HG02840 (cell line): ENCODE results near the gene METTL2B.

Experiments used
- ATAC-seq: cut with Tn5 transposase; IDR thresholded peaks from one replicate; pipeline ENCODE4 v1.9.1; 2021; ENCODE audit warnings: mild to moderate bottlenecking, moderate library complexity, moderate number of reproducible peaks; ENCODE audit not compliant: unreplicated experiment, low FRiP score

The METTL2B gene, protein sequence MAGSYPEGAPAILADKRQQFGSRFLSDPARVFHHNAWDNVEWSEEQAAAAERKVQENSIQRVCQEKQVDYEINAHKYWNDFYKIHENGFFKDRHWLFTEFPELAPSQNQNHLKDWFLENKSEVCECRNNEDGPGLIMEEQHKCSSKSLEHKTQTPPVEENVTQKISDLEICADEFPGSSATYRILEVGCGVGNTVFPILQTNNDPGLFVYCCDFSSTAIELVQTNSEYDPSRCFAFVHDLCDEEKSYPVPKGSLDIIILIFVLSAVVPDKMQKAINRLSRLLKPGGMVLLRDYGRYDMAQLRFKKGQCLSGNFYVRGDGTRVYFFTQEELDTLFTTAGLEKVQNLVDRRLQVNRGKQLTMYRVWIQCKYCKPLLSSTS

DNA sequence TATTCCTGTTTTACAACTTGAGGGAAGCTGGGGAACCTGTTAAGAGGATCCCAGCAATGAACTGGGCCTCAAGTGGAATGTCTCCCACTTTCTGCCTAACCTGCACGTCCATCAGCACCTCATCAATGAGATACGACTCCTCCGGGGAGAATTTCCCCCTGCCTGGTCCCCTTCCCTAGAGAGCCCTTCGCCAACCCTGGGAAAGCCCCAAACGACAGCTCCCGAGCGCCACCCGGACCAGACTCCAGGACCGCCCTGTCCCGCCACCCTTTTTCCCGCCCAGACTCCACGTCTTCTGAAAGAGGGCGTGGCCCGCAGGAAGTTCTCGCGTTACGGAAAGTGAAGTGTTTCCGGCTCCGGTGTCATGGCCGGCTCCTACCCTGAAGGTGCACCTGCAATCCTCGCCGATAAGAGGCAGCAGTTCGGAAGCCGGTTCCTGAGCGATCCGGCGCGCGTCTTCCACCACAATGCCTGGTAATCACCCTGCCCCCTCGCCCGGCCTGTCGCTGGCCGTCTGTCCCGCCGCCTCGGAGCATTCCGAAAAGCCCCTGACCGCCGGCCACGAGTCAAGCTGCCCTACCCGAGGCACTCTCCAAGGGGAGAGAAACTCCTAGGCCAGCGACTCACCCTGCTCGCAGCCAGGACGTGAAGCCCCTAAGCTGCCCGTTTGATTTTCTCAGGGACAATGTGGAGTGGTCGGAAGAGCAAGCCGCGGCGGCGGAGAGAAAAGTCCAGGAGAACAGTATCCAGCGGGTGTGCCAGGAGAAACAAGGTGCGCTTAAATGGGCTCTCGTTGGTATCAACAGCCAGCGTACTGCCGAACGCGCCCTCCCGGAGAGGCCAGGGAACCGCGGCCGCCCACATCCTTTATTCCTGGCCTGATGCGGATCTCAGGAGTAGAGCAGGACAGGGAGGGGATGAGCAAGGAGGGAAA is at the start of gene METTL2B:
TSS of gene METTL2B (plus strand) at position 347 of the 934 bp plus-strand sequence. CDS start at position 365, 18 bp downstream.
- peak; percentile 92 for ATAC-seq

DNA sequence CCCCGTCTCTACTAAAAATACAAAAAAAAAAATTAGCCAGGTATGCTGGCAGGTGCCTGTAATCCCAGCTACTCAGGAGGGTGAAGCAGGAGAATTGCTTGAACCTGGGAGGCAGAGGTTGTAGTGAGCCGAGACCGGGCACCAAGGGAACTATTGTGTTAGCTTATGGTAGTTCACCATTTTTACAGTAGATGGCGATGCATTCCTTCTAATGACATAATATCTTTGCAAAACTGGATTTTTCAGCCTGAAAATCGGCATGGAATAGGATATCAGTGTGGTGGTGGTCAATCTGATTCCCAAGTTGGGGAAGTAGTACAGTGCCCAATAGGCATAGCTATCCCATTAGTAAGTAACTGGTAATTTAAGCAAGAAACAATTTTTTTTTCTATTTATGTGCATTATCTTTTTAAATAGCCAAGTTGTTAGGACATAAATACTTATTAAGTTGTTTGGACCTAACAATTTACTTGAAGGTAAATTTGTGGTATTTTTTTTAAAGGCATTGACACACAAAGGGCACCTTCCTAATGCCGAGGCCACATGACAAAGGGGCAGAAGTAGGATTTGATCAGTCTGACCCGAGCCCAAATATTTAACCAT is 49.2 kb upstream of the METTL2B start:
- ATAC-seq, result no peak

DNA sequence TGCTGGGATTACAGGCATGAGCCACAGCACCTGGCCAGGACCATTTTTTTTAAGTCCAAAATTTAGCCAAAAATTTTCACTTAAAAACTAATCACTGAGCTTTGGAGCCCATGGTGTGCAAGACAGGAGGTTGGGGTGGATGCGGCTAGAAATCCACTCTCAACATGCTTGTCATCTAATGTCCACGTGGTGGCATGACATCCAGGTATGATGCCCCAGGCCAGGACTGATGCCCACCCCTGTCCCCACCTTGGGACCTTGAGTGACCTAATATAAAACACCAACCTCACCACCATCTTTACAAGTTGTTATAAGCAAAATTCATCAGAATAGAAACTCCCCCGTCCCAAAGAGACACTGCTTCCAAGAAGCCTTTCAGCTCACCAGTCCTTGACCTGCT is 46.3 kb upstream of the METTL2B start:
- ATAC-seq, result no peak

DNA sequence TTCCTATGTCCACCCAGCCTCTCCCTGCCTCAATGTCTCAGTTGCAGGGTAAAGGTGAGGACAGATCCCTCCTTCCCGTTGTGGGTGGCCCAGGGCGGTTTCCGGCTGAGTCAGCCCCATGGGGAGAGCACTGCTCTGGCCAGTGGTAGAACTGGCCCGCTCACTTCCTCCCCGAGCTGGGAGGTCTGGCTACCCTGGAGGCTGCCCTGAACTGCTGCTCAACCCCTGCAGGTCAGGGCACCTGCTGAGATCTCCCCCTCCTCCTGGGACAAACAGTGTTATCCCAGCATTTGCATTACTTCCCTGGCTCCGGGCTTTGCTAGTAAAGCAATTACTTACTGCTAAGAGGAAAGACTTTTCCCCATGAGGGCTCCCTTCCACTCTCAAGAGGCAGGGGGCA is 45.3 kb upstream of the METTL2B start:
- no peak for ATAC-seq

DNA sequence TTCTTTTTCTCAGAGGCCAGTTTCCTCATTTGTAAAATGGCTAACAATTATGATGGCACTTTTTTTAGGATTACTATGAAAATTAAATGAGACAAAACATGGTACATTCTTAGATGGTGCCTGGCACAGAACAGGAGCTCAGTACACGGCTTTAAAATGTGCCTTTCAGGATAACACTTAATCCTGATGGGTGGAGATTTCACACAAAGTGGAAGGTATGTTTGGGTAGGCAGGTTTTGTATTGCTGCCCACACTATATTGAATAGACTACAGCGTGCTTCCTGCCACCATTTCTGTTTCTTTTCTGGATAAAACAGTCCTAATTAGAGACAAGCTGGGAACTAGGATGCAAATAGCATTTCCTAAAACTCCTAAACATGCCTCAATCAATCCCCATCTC is 44.8 kb upstream of the METTL2B start:
- no peak for ATAC-seq

DNA sequence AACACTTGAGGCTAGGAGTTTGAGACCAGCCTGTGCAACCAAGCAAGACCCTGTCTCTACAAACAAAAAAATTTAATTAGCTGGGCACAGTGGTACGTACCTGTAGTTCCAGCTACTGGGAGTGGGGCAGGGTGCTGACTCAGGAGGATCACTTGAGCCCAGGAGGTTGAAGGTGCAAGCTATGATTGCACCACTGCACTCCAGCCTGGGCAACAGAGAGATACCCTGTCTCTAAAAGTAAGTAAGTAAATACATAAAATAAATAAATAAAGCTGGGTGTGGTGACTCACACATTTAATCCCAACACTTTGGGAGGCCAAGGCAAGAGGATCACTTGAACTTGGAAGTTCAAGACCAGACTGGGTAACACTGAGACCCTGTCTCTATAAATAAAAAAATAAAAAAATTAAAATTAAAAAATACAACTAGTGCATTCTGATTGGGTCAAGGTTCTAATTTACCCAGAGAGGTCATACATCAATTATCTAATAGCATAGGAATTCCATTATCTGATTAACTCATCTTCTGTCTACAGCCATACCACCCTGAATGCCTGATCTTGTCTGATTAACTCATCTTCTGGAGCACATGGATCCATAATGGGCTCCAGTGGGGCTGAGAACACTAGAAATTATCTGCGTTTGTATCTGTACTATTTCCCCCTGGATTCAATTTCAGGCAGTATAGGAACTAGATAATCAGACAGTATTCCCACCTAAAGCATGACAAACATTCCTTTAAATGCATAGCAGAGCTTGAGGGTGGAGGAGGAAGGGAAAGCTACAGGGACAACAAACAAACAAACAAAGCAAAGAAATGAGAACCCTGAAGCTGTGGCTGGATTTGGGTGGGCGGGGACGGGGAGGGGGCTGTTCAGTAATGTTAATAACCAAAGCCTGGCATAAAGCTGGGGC is 41.9 kb upstream of the METTL2B start:
- ATAC-seq, result no peak

DNA sequence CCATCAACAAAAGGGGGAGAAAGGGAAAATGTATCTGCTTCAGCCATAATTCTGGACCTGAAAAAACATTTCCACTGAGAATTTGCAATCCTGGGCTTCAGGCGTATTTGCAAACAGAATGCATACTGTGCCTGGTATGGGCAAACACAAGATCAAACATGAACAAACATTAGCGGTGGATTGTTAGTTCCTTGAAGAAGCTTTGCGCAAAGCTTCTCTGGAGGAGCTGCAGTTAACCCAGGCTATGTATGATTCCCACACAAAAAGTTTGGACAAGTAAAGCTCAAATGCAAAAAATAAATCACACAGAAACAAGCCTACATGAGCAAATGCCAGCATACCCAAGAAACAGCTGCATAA is 41.2 kb upstream of the METTL2B start:
- no peak for ATAC-seq

DNA sequence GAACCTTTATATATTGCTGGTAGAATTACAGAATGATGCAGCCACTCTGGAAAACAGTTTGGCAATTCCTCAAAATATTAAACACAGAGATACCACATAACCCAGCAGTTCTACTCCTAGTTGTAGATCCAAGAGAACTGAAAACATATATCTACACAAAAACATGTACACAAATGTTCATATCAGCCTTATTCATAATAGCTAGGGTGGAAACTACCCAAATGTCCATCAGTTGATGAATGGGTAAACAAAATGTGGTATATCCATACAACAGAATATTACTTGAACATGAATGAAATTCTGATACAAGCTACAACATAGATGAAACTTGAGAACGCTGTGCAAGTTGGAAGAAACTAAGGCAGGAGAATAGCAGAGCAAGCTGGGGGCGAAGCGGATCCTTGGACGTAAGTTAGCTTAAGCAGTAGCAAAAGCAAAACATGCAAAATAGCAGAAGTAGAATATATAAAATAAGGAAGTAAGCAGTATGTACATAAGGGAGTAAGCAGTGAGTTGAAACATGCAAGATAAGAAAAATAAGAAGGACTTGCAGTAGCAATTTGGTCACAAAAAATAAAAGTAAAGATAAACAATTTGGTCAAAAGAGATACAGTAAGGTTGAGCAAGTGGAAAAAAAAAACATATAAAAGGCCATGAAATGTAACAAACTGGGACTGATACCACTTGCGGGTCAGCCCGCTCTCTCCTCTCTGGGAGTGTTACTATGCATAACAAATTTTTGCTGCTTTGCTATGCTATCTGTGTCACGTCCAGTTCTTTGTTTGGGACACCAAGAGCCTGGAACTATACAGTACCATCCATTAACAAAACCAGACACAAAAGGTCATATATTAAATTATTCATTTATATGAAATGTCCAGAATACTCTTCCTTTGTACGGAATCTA is 38.9 kb upstream of the METTL2B start:
- peak; percentile 61 for ATAC-seq

DNA sequence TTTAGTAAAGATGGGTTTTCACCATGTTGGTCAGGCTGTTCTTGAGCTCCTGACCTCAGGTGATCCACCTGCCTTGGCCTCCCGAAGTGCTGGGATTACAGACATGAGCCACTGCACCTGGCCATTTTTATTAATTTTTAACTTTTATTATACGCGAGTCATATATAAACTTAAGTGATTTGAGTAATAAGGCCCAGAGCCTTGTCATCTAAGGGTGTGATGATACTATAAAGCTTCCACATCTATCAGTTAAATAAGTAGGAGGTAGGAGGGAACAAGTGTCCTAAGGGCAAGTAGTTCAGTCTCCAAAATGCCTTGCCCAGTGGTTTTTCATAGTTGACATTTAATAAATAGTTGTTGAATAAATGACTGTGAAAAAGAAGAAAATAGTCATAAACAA is 34.2 kb upstream of the METTL2B start:
- ATAC-seq, result no peak

DNA sequence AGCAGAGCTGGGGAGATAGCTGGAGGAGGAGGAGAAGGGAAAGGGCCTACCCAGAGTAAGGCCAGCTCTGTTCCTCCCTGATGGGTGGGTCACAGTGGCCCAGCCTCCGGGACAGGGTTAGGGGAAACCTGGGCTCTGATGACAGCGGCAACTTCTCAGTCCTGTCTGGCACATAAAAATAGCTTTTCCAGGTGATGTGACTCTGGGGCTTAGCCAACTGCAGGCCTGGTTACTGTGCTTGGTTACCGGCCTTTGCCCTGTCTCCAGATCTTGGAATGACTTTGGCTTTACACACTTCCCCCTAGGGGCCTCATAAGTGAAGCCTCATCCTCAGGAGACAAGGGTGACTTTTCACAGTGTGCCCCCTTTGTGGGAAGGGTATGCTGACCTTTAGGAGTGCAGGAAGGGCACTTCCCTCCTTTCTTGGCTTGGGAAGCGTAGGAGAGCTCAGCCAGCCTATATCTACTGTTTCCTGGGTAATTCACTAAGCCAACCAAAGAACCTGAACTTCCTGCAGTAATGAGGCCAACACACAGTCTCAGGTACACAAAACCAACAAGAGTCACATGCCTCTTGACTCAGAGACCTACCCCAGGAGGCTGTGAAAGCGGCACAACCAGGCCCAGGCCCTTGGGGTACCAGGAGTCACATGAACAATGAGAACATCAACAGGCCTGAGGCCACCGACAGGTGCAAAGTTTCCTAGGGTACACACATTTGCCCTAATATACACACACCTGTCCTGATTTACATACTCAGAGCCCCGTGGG is 32.5 kb upstream of the METTL2B start:
- no peak for ATAC-seq

DNA sequence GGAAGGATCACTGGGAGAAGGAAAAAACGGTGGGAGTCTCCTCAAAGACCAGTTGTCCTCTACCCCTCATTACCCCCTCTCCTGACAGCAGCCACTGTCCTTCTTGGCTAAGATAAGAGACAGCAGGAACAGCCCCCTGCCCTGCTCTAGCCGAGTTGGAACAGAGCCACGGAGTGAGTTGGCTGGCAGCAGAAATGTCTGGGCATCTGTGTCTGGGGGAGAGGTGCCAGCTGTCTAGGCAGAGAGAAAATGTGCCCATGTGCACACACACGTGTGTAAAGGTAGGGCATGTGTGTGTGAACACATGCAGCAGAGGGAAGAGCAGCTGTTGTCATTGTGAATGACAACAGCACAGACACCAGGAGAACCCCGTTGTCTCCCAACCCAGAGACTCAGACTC is 30.2 kb upstream of the METTL2B start:
- ATAC-seq, result no peak

DNA sequence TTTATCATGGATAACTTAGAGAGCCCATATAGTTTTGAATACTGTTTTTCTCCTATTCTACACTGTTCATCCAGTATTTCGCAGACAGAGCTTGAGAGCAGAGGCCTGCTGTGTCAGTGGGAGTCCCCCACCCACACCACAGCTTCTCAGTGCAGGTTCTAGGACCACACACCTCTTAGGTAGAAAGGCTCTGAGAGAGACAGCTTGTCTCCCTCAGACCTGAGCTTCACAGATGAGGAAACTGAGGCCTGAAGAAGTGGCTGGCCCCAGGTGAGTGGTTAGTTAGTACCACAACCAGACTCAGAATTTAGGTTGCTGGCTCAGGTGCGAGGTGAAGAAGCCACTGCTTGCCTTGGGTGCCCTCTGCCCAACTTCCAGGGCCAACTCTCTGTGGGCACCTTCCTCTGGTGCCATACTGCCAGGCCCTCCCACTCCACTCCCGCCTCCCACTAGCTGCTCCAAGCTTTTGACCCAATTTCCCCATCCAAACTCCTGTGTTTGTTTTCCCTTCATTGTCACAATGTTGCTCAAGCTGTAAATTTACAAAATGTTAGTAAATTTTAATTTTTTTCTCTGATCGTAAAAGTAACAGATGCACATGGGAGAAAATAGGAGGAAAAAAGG is 28.5 kb upstream of the METTL2B start:
- ATAC-seq, result no peak

DNA sequence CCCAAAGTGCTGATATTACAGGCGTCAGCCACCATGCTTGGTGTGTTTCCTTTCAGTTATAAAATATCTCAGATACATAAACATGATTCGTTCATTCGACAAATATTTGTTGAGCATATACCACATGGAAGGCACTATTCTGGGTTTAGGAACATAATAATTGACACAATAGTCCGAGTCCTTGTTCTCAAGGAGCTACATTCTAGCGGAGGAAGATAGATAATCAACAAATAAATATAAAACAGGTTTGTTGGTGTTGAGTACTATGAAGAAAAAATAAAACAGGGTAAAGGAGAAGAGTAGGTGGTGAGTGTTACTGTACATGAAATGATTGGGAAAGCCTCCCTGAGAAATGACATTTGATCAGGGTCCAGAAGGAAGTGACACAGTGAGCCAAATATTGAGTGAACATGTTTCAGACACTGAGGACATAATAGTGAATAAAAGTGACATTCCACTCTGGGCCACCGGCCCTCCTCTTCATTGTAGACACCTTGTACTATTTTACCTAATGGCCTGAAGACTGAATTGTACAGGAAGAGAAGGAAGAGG is 27.7 kb upstream of the METTL2B start:
- no peak for ATAC-seq

DNA sequence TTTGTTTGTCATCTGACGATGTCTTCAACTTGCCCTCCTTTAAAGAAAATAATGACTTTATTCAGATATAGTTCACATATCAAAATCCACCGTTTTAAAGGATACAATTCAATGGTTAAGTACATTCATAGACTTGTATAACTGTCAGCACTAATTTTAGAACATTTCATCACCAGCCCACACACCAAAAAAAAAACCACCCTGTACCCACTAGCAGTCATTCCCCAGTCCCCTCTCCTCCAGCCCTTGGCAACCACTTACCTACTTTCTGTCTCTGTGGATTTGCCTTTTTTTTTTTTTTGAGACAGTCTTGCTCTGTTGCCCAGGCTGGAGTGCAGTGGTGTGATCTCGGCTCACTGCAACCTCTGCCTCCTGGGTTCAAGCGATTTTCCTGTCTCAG is 26.1 kb upstream of the METTL2B start:
- ATAC-seq, result no peak

DNA sequence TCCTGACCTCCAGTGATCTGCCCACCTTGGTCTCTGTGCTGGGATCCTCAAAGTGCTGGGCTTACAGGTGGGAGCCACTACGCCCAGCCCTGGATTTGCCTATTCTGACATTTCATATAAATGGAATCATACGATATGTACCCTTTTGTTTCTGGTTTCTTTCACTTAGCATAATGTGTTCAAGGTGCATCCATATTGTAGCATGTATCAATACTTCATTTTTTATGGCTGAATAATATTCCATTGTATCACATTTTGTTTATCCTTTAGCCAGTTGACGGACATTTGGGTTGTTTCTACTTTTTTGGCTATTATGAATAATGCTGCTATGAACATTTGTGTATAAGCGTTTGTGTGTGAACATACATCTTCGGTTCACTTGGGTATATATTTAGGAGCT is 25.6 kb upstream of the METTL2B start:
- no peak for ATAC-seq

DNA sequence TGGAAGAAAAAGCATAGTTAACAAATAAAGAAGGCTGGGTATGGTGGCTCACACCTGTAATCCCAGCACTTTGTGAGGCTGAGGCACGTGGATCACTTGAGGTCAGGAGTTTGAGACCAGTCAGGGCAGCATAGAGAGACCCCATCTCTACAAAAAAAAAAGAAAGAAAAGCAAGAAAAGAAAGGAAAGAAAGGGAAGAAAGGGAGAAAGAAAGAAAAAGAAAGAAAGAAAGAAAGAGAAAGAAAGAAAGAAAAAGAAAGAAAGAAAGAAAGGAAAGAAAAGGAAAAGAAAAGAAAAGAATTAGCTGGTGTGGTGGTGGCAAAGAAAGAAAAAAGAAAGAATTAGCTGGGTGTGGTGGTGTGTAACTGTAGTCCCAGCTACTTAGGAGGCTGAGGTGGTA is 24.0 kb upstream of the METTL2B start:
- no peak for ATAC-seq

DNA sequence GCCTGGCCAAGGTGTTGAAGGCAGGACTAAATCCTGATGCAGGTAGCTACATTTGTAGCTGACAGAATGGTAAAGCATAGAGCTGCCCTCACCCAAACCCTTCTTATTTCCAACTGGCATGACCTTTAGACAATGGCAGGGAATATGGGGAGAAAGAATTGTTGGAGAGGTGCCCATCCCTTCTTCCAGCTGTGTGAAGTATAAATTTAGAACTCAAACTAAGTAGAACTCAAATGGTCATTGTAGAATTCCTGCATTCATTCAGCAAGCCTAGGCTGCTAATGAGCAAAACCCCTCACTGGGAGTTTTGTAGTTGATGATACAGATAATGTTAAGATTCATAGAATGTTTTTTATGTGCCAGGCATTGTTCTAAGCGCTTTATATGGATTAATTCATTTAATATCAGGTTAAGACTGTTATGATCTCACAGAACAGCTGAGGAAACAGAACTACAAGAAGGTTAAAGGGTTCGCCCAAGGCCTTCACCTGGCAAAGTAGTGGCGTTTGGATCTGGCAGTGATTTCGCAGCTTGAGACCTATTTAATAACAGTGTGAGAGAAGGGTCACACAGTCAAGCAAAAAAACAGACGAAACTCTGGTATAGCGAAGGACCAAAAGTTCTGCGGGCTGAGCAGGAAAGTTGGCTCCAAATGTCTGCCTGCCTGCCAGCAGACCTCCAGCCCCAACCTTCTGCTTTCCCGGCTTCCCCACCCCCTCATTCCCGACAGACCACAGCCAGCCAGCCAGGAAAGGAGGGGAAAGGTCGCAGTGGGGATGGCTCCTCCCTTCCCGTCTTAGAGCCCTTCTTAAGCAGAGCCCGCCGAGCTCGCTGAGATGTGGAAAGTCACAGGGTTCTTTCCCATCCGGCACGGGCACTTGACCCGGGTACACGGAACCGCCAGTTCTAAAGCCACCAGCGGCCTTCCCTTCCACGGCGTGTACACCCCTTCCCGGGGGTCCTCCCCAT is 22.4 kb upstream of the METTL2B start:
- ATAC-seq, result no peak
